Endodermal cell (in vitro differentiated cells): ENCODE measurements around the gene MAGI3. TPM values are rescaled to one million over a fixed set of nuclear protein-coding genes. Genes with fewer than 3 reads are reported as not detected.
A peak's percentile ranks its signal among the peaks of the same experiment; 100 is the strongest.
"Not testable (repeated sequence)": the region's sequence is repeated elsewhere in the genome, so short reads cannot be mapped to it uniquely, and the experiment has no call there.

ENCODE experiments used
- DNase-seq: peaks from one replicate; pipeline ENCODE4 v3.0.0-alpha.2; 2017
- H3K27ac ChIP-seq: 2 replicates; pipeline ENCODE4 v1.5.1; 2013; ENCODE audit warnings: mild to moderate bottlenecking, low read depth, low read length, moderate library complexity
- H3K27me3 ChIP-seq: 2 replicates; pipeline ENCODE4 v1.6.1; 2013; ENCODE audit warnings: mild to moderate bottlenecking, low read length, moderate library complexity; ENCODE audit not compliant: insufficient read depth, control insufficient read depth, poor library complexity, severe bottlenecking
- H3K36me3 ChIP-seq: 2 replicates; pipeline ENCODE4 v1.7.0; 2013; ENCODE audit warnings: mild to moderate bottlenecking, low read length, moderate library complexity; ENCODE audit not compliant: control insufficient read depth, insufficient read depth
- H3K4me1 ChIP-seq: one replicate; pipeline ENCODE4 v1.7.0; 2013; ENCODE audit warnings: low read length; ENCODE audit not compliant: control insufficient read depth, insufficient read depth
- H3K4me3 ChIP-seq: 2 replicates; pipeline ENCODE4 v1.5.1; 2013; ENCODE audit warnings: mild to moderate bottlenecking, low read length, moderate library complexity
- H3K9ac ChIP-seq: 2 replicates; pipeline ENCODE4 v1.6.1; 2013; ENCODE audit warnings: mild to moderate bottlenecking, low read length, moderate library complexity; ENCODE audit not compliant: poor library complexity, severe bottlenecking; ENCODE audit errors: extremely low read depth
- H3K9me3 ChIP-seq: 2 replicates; pipeline ENCODE4 v1.6.1; 2013; ENCODE audit warnings: mild to moderate bottlenecking, low read length, moderate library complexity; ENCODE audit not compliant: control insufficient read depth
- H3K27ac Mint-ChIP-seq: 2 replicates; pipeline ENCODE4 v1.8.0; 2020; ENCODE audit warnings: mixed read lengths
- H3K27me3 Mint-ChIP-seq: 2 replicates; pipeline ENCODE4 v1.8.0; 2021; ENCODE audit warnings: mild to moderate bottlenecking, mixed read lengths; ENCODE audit not compliant: insufficient read depth
- H3K36me3 Mint-ChIP-seq: 2 replicates; pipeline ENCODE4 v1.8.0; 2020; ENCODE audit warnings: low read depth, mixed read lengths
- H3K4me1 Mint-ChIP-seq: 2 replicates; pipeline ENCODE4 v1.8.0; 2020; ENCODE audit warnings: mixed read lengths
- H3K4me3 Mint-ChIP-seq: 2 replicates; pipeline ENCODE4 v1.8.0; 2020; ENCODE audit warnings: mild to moderate bottlenecking, moderate library complexity, mixed read lengths
- H3K9me3 Mint-ChIP-seq: 2 replicates; pipeline ENCODE4 v1.8.0; 2020; ENCODE audit warnings: mild to moderate bottlenecking, mixed read lengths
- WGBS, 2 experiments: methylation state at CpG; one replicate each; pipeline versions ENCODE4 v1.1.5 to v1.1.7; 2013; ENCODE audit warnings: missing lambda C conversion rate in 2 of 2, mixed read lengths in 1 of 2; ENCODE audit not compliant: insufficient coverage in 1 of 2, insufficient read length in 1 of 2; 5-methylcytosine and 5-hydroxymethylcytosine counted together
- total RNA-seq, 2 donors: library from RNA; stranded (reverse); fragmentation: NEBNext Ultra II Directional in 1 of 2; extraction: Animal tissue kit (Norgen Biotek cat#: 25700) in 1 of 2; gene quantifications; 2 replicates in 1 of 2; 3 replicates in 1 of 2; pipeline ENCODE4 v1.2.1, GENCODE V29; 2021
- TF ChIP-seq, protein P1 (sequence below): fragments of 200-600 bp; sonication (generic); conservative IDR thresholded peaks from 2 replicates; pipeline ENCODE4 v1.5.0; 2021; ENCODE audit warnings: antibody characterized with exemption, mild to moderate bottlenecking

The MAGI3 gene
- total RNA-seq, 2 donors from 2014 or later: 27.1 to 27.4 TPM

DNA sequence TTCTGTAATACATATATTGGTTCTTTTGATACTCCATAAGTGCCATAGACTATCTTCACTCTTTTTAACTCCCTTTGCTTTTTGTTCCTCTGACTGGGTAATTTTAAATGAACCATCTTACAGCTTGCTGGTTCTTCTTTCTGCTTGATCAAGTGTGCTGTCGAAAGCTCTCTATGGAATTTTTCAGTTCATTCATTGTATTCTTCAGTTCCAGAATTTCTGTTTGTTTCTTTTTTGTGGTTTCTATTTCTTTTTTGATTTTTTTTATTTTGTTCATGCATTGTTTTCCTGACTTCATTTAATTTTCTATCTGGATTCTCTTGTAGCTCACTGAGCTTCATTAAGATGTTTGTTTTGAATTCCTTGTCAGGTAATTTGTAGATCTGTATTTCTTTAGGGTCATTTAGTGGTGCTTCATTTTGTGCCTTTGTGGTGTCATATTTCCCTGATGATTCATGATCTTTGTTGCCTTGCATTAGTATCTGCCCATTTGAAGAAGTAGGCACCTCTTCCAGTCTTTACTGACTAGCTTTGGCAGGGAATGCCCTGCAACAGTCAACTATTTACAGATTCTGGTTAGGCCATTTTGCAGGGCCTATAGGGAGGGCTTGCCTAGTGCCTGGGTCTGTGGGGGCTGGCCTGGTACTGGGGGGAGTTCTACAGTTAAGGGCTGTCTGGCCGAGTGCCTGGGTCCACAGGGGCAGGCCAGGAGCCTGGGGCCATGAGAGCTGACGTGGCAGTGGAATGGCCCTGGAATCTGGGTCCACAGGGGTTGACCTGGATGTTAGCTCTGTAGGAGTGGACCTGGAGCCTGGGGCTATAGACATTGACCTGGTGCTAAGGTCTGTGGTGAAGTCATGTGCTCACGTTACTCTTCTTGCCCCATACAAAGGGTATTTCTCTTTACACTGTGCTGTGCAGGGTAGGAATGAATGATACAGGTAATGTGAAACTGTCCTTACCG is 89.7 kb downstream of the MAGI3 start:
- no peak overlapping the region for H3K27ac ChIP-seq
- H3K4me1 ChIP-seq: no peaks in the 10 kb centered on the region
- WGBS, 2 experiments: 92 to 93% methylated on average over 2 to 5 of the region's 5 CpGs
- H3K4me3 ChIP-seq: no peak overlapping the region
- Mint-ChIP-seq H3K27ac (no peak overlapping the region), H3K4me3 (no peak overlapping the region), H3K4me1 (peaks cover 4% of the 10 kb centered on the region), H3K36me3 (peaks cover 19% of the 10 kb centered on the region), H3K9me3 (peaks cover 36% of the 10 kb centered on the region), H3K27me3 (no peaks in the 10 kb centered on the region)
- no peaks in the 10 kb centered on the region for H3K27me3 ChIP-seq
- H3K9me3 ChIP-seq: peaks cover 28% of the 10 kb centered on the region
- no peak for DNase-seq
- no peak overlapping the region for H3K9ac ChIP-seq
- TF ChIP-seq, protein P1, sequence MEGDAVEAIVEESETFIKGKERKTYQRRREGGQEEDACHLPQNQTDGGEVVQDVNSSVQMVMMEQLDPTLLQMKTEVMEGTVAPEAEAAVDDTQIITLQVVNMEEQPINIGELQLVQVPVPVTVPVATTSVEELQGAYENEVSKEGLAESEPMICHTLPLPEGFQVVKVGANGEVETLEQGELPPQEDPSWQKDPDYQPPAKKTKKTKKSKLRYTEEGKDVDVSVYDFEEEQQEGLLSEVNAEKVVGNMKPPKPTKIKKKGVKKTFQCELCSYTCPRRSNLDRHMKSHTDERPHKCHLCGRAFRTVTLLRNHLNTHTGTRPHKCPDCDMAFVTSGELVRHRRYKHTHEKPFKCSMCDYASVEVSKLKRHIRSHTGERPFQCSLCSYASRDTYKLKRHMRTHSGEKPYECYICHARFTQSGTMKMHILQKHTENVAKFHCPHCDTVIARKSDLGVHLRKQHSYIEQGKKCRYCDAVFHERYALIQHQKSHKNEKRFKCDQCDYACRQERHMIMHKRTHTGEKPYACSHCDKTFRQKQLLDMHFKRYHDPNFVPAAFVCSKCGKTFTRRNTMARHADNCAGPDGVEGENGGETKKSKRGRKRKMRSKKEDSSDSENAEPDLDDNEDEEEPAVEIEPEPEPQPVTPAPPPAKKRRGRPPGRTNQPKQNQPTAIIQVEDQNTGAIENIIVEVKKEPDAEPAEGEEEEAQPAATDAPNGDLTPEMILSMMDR: no peak
- H3K36me3 ChIP-seq: no peaks in the 10 kb centered on the region

GRCh38 chr1:113485131-113485530 is 94.8 kb downstream of the MAGI3 start:
- not testable (repeated sequence) for H3K27ac Mint-ChIP-seq, H3K27ac ChIP-seq, H3K36me3 ChIP-seq, H3K9ac ChIP-seq, H3K4me3 ChIP-seq, H3K27me3 ChIP-seq, H3K4me1 ChIP-seq, DNase-seq, H3K4me1 Mint-ChIP-seq, H3K27me3 Mint-ChIP-seq, H3K4me3 Mint-ChIP-seq
- H3K36me3 Mint-ChIP-seq: peaks cover 22% of the 10 kb centered on the region
- 95 to 100% methylated on average over 2 to 3 of the region's 3 CpGs for WGBS, 2 experiments
- H3K9me3 ChIP-seq: peaks cover 27% of the 10 kb centered on the region
- H3K9me3 Mint-ChIP-seq: peaks cover 26% of the 10 kb centered on the region

DNA sequence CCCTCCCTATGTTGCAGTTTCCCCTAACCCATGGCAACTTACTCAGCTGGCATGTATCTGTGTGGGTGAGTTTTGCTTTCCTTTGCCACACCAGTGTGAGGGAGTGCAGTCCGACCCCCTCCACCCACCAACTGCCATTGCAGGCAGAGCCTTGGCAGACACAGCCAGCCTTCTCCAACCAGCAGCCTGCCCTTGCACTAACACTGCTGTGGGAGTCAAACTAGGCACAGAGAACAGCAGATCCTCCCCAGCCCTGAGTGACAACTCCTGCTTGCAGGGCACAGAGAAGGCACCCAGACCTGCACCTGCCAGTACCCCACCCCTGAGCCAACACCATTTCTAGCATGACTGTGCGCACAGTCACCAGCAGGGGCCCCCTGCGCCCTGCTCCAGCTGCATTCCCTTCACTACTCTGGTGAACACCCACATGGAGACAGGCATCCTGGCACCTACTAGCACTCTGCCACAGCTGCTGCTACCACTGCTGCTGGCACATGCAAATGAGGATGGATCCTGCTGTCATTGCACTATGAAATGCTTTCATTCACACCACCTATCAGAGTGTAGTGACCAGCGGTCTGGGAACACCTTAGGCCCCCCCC is 98.4 kb downstream of the MAGI3 start:
- no peaks in the 10 kb centered on the region for H3K36me3 ChIP-seq
- Mint-ChIP-seq H3K27me3 (no peaks in the 10 kb centered on the region), H3K9me3 (peaks cover 57% of the 10 kb centered on the region), H3K4me3 (no peak overlapping the region), H3K27ac (no peak overlapping the region), H3K36me3 (peaks cover 23% of the 10 kb centered on the region), H3K4me1 (no peaks in the 10 kb centered on the region)
- no peaks in the 10 kb centered on the region for H3K27me3 ChIP-seq
- TF ChIP-seq, protein P1: peak; percentile 77
- H3K27ac ChIP-seq: no peak overlapping the region
- H3K4me3 ChIP-seq: no peak overlapping the region
- H3K9ac ChIP-seq: no peak overlapping the region
- peak; percentile 84 for DNase-seq
- H3K9me3 ChIP-seq: peaks cover 57% of the 10 kb centered on the region
- 83 to 90% methylated on average over 1 to 4 of the region's 4 CpGs for WGBS, 2 experiments
- no peaks in the 10 kb centered on the region for H3K4me1 ChIP-seq
